Midbrain (tissue), 1 donor: ENCODE results near the gene OGG1.
A peak's percentile ranks its signal among the peaks of the same experiment; 100 is the strongest.

Experiments used
- DNase-seq: peaks from one replicate; lab custom pipeline; 2025; lab: John Stamatoyannopoulos, UW

OGG1 gene

GRCh38 chr3:9786209-9786739 is 36.5 kb downstream of the OGG1 start:
- no peak for DNase-seq

- no peak for DNase-seq
These were observed 37.3 kb downstream of the OGG1 start for GRCh38 chr3:9786825-9787669.

GRCh38 chr3:9787714-9788113 is 38.0 kb downstream of the OGG1 start:
- no peak for DNase-seq

- no peak for DNase-seq
These were observed 41.4 kb downstream of the OGG1 start for GRCh38 chr3:9791127-9791526.

- no peak for DNase-seq
These were observed 42.1 kb downstream of the OGG1 start for GRCh38 chr3:9791790-9792404.

- peak; percentile 97 for DNase-seq
These were observed 42.8 kb downstream of the OGG1 start, which contains the start of the genes ARPC4 and TADA3 for GRCh38 chr3:9792405-9793160. Gene ARPC4, plus strand, starts transcription at chr3:9793082. Its CDS starts 40 bp downstream, at chr3:9793122. Gene TADA3, minus strand, starts transcription at chr3:9792473. Its CDS starts 1,007 bp downstream, at chr3:9791466.

- DNase-seq: no peak
These were observed 43.5 kb downstream of the OGG1 start for GRCh38 chr3:9793161-9793781.

GRCh38 chr3:9794400-9794799 is 44.6 kb downstream of the OGG1 start:
- DNase-seq: no peak

- no peak for DNase-seq
These were observed 45.5 kb downstream of the OGG1 start for GRCh38 chr3:9795207-9795606.

- DNase-seq: no peak
These were observed 47.6 kb downstream of the OGG1 start for GRCh38 chr3:9797196-9797945.

GRCh38 chr3:9800529-9800928 is 50.8 kb downstream of the OGG1 start:
- DNase-seq: no peak

- no peak for DNase-seq
These were observed 53.7 kb downstream of the OGG1 start for GRCh38 chr3:9803494-9803893.

- DNase-seq: no peak
These were observed 55.2 kb downstream of the OGG1 start for GRCh38 chr3:9804996-9805395.

- no peak for DNase-seq
These were observed 56.4 kb downstream of the OGG1 start for GRCh38 chr3:9806137-9806536.
